Vagina (tissue), 2 donors: ENCODE results near the gene RSKR. TPM values are rescaled to one million over a fixed set of nuclear protein-coding genes. Genes with fewer than 3 reads are reported as not detected.
A peak's percentile ranks its signal among the peaks of the same experiment; 100 is the strongest.
"Not testable (repeated sequence)": the region's sequence is repeated elsewhere in the genome, so short reads cannot be mapped to it uniquely, and the experiment has no call there.

Experiments used
- DNase-seq, 2 donors: peaks; one replicate each; pipeline ENCODE4 v3.0.0-alpha.2; 2017; ENCODE audit errors: extremely low spot score in 2 of 2
- H3K27ac ChIP-seq: fragments of 200-600 bp; sonication (generic); one replicate; pipeline ENCODE4 v1.5.1; 2019
- H3K27me3 ChIP-seq: fragments of 200-600 bp; sonication (generic); one replicate; pipeline ENCODE4 v1.5.1; 2019
- H3K36me3 ChIP-seq, 2 donors: fragments of 200-600 bp; sonication (generic); one replicate each; pipeline ENCODE4 v1.5.1; 2017 to 2019
- H3K4me1 ChIP-seq: fragments of 200-600 bp; sonication (generic); one replicate; pipeline ENCODE4 v1.5.1; 2019
- H3K4me3 ChIP-seq, 2 donors: fragments of 200-600 bp; sonication (generic); 1 replicate in 1 of 2; 2 replicates in 1 of 2; pipeline ENCODE4 v1.5.1; 2016 to 2019
- H3K9me3 ChIP-seq: fragments of 200-600 bp; sonication (generic); one replicate; pipeline ENCODE4 v1.5.1; 2019
- POLR2A ChIP-seq, 2 donors: fragments of 450-650 bp; IDR thresholded peaks; one replicate each; pipeline ENCODE4 v1.6.1; 2017; ENCODE audit warnings: antibody characterized with exemption in 2 of 2, mild to moderate bottlenecking in 2 of 2, moderate library complexity in 2 of 2
- POLR2AphosphoS5 ChIP-seq, 2 donors: sonication (generic); formaldehyde crosslinking; IDR thresholded peaks; one replicate each; pipeline ENCODE4 v1.9.0; 2017; ENCODE audit warnings: antibody characterized with exemption in 2 of 2, mild to moderate bottlenecking in 2 of 2, low read depth in 1 of 2; ENCODE audit not compliant: insufficient read depth in 1 of 2
- intact Hi-C: fragments of 100-400 bp; cut with DNase I; formaldehyde crosslinking; loops from one replicate; pipeline ENCODE4 v1.15.1; 2023
- total RNA-seq: library from RNA; depleted of rRNA; stranded (reverse); fragments of >200 nt; gene quantifications from one replicate; pipeline ENCODE4 v1.2.3, GENCODE V29; 2016
- TF ChIP-seq, protein P1 (sequence below), 3 experiments: fragments of 450-650 bp in 2 of 3; fragments of 200-600 bp in 1 of 3; sonication (generic) in 1 of 3; IDR thresholded peaks; one replicate each; pipeline ENCODE4 v1.5.1; 2017 to 2019; ENCODE audit warnings: antibody characterized with exemption in 3 of 3, mild to moderate bottlenecking in 2 of 3, moderate library complexity in 2 of 3

The RSKR gene
- total RNA-seq, 1 donor from 2014 or later, result 21.6 TPM

DNA sequence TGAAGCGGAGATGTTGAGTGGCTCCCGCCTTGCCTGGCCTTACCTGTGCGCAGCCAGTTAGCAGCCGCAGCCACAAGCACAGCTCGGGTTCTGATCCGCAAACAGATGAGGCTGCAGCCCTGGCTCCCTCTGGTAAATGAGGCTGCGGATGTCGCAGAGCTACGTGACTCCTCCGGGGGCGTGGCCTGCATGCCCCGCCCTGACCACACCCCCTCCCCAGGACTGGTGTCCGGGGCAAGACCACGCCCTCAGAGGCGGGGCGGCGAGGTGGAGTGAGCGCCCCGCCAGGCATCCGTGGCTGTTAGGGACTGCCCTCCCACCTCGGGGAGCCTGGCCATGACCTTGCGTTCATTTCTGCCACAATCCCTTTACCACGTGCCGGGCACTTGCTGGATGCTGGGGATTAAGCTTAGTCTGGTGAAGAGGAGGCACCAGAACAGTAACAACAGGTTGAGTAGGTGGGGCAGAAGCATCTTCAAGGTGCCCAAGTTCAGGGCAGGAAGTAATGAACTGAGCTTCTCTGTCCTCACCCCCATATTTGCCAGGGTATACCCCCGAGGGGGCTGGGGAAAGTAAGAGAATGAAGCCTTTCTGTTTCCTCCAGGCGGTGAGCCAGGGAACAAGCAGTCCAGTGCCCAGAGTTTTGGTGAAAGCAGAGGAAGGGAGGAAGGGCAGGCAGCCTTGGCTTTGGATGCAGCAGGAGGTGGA, 37.1 kb downstream of the RSKR start, which contains the start of gene ALDOC:
Gene ALDOC, minus strand, starts transcription at position 138 of the 708 bp plus-strand sequence. CDS start 1,363 bp downstream, outside the sequence.
- TF ChIP-seq POLR2AphosphoS5 (IDR thresholded peaks at IDR 0.05; ENCODE audit: insufficient read depth in 1 of 2, low read depth in 1 of 2) (peak; percentile 83 to 99), POLR2A (IDR thresholded peaks at IDR 0.05) (peak; percentile 68 to 94)
- TF ChIP-seq, protein P1, sequence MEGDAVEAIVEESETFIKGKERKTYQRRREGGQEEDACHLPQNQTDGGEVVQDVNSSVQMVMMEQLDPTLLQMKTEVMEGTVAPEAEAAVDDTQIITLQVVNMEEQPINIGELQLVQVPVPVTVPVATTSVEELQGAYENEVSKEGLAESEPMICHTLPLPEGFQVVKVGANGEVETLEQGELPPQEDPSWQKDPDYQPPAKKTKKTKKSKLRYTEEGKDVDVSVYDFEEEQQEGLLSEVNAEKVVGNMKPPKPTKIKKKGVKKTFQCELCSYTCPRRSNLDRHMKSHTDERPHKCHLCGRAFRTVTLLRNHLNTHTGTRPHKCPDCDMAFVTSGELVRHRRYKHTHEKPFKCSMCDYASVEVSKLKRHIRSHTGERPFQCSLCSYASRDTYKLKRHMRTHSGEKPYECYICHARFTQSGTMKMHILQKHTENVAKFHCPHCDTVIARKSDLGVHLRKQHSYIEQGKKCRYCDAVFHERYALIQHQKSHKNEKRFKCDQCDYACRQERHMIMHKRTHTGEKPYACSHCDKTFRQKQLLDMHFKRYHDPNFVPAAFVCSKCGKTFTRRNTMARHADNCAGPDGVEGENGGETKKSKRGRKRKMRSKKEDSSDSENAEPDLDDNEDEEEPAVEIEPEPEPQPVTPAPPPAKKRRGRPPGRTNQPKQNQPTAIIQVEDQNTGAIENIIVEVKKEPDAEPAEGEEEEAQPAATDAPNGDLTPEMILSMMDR (IDR thresholded peaks at IDR 0.05), result no peak
- H3K4me3 ChIP-seq, result peak within 1 kb of the TSS; percentile 17 to 29

DNA sequence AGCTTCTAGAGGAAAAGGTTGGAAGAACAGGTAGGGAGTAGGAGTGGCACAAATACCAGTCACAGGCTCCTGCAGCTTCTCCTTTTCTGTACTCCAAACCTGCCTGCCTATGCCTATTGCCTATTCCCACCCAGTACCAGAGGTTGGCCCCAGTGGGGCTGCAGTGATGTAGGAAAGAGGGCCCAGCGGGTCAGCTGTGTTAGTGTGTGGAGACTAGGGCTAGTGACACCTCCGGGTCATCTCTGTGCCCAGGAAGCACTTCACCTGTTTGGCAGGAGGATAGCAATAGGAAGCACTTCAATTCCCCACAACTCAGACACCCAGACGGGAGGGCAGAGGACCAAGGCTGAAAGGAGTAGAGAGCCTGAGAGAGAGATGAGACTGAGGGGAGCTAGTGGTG, 38.0 kb downstream of the RSKR start:
- H3K4me3 ChIP-seq, intact Hi-C loops, H3K27ac ChIP-seq, H3K27me3 ChIP-seq, H3K36me3 ChIP-seq, DNase-seq, H3K9me3 ChIP-seq: not testable (repeated sequence)
- H3K4me1 ChIP-seq, result peaks cover 21% of the 10 kb centered on the region

More for the DNA sequence above, 37.1 kb downstream of the RSKR start, which contains the start of gene ALDOC:
- DNase-seq, result no peak
- Histone ChIP-seq H3K27me3 (no peaks in the 10 kb centered on the region), H3K27ac (peak within 1 kb of the TSS; percentile 28), H3K36me3 (no peaks in the 10 kb centered on the region), H3K9me3 (no peaks in the 10 kb centered on the region), H3K4me1 (peaks cover 19% of the 10 kb centered on the region)
- intact Hi-C loops, result no loop called here

DNA sequence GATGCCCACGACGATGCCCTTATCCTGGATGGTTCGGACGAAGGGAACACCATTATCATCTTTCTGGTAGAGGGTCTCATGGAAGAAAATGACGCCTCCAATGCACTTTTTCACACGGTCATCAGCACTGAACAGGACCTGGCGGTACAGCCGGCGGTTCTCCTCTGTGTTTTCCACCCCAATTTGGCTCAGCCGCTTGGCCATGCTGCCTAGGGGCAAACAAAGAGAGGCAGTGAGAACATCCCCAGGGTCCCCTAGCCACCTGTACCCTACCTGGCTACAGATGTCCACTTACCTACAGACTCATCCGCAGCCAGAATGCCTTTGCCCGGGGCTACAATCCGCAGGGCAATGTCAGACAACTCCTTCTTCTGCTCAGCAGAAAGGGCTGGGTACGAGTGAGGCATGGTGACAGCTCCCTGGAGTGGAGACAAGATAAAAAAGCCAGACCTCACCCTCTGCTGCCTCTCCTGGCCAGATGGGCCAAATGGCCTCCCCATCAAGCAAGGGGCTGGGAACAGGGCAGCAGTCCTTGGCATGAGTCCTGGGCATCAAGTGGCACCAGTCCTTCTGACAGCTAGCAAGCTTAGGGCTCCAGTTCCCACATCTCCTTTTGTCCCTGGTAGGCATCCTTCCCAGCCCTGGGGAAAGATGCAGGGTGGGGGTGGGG, 38.7 kb downstream of the RSKR start:
- Histone ChIP-seq H3K9me3 (no peaks in the 10 kb centered on the region), H3K4me3 (no peak overlapping the region), H3K27ac (no peak overlapping the region), H3K27me3 (no peaks in the 10 kb centered on the region), H3K36me3 (no peaks in the 10 kb centered on the region), H3K4me1 (peaks cover 27% of the 10 kb centered on the region)
- no peak for DNase-seq
- intact Hi-C loops, result no loop called here
- TF ChIP-seq POLR2AphosphoS5 (IDR thresholded peaks at IDR 0.05; ENCODE audit: insufficient read depth in 1 of 2, low read depth in 1 of 2) (no peak), POLR2A (IDR thresholded peaks at IDR 0.05) (no peak)
- TF ChIP-seq, protein P1 (IDR thresholded peaks at IDR 0.05), result no peak

DNA sequence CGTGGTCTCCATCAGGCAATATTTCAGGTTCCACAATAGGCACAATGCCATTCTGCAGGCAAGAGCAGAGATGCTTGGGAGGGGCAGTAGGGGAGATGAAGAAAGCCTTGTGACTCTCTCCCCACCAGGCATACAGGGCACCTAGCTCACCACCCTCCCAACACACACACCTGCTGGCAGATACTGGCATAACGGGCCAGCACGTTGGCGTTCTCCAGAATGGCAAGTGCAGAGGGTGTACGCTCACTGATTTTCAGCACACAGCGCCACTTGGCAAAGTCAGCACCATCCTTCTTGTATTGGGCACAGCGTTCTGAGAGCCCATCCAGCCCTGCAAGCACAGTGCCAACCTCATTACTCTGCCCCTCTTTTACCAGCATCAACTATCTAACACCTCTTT, 39.5 kb downstream of the RSKR start:
- Histone ChIP-seq H3K4me1 (peaks cover 33% of the 10 kb centered on the region), H3K36me3 (no peaks in the 10 kb centered on the region), H3K27me3 (no peaks in the 10 kb centered on the region), H3K27ac (no peak overlapping the region), H3K9me3 (no peaks in the 10 kb centered on the region), H3K4me3 (no peak overlapping the region)
- no peak for DNase-seq
- TF ChIP-seq POLR2AphosphoS5 (IDR thresholded peaks at IDR 0.05; ENCODE audit: insufficient read depth in 1 of 2, low read depth in 1 of 2) (no peak), POLR2A (IDR thresholded peaks at IDR 0.05) (no peak)
- TF ChIP-seq, protein P1 (IDR thresholded peaks at IDR 0.05), result no peak
- intact Hi-C loops, result no loop called here

DNA sequence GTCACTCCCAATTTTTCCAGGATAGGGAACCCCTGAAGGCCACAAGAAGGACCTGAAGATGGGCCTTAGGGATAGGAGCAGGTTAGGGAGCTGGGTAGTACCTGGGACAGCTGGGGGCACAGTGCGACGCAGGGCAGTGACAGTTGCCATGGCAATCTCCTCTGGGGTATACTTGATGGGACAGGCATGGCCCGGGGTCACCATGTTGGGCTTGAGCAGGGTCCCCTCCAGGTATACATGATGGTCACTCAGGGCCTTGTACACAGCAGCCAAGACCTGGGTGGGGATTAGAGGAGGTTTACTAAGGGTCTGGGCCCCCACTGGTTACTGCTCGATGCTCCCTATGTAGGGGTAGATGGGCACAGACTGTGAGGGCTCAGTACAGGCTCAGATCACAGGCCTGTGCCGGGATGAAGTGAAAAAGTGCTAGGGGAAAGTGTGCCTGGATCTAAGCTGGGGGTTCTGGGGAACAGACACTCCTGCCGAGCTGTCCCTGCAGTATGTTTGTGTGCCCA, 40.0 kb downstream of the RSKR start:
- intact Hi-C loops, result no loop called here
- Histone ChIP-seq H3K27ac (no peak overlapping the region), H3K4me3 (no peak overlapping the region), H3K4me1 (peaks cover 33% of the 10 kb centered on the region), H3K27me3 (no peaks in the 10 kb centered on the region), H3K9me3 (no peaks in the 10 kb centered on the region), H3K36me3 (no peaks in the 10 kb centered on the region)
- no peak for DNase-seq
- TF ChIP-seq POLR2AphosphoS5 (IDR thresholded peaks at IDR 0.05; ENCODE audit: insufficient read depth in 1 of 2, low read depth in 1 of 2) (no peak), POLR2A (IDR thresholded peaks at IDR 0.05) (no peak)
- TF ChIP-seq, protein P1 (IDR thresholded peaks at IDR 0.05), result no peak
